Sigmoid colon (tissue), 7 donors: ENCODE measurements around the gene ZNF681. TPM values are rescaled to one million over a fixed set of nuclear protein-coding genes. Genes with fewer than 3 reads are reported as not detected.
"Not testable (repeated sequence)": the region's sequence is repeated elsewhere in the genome, so short reads cannot be mapped to it uniquely, and the experiment has no call there.

ENCODE experiments used
- DNase-seq: peaks from one replicate; pipeline ENCODE4 v3.0.0-alpha.2; 2019
- H3K27ac ChIP-seq, 4 donors: fragments of 200-600 bp; sonication (generic); one replicate each; pipeline ENCODE4 v1.5.1; 2016 to 2019; ENCODE audit warnings: mild to moderate bottlenecking in 1 of 4
- H3K27me3 ChIP-seq, 3 donors: fragments of 200-600 bp; sonication (generic); one replicate each; pipeline ENCODE4 v1.5.1; 2019; ENCODE audit warnings: mild to moderate bottlenecking in 1 of 3
- H3K36me3 ChIP-seq, 4 donors: fragments of 200-600 bp; sonication (generic); one replicate each; pipeline ENCODE4 v1.5.1; 2016 to 2019
- H3K4me1 ChIP-seq, 4 donors: fragments of 200-600 bp; sonication (generic); one replicate each; pipeline ENCODE4 v1.5.1; 2017 to 2019
- H3K4me3 ChIP-seq, 4 donors: fragments of 200-600 bp; sonication (generic); one replicate each; pipeline ENCODE4 v1.5.1; 2017 to 2019; ENCODE audit warnings: mild to moderate bottlenecking in 2 of 4, moderate library complexity in 1 of 4
- H3K9me3 ChIP-seq, 4 donors: fragments of 200-600 bp in 3 of 4; sonication (generic) in 3 of 4; one replicate each; pipeline versions ENCODE4 v1.5.1 to v1.6.1; 2013 to 2019
- CTCF ChIP-seq, 4 experiments: fragments of 450-650 bp in 3 of 4; fragments of 200-600 bp in 1 of 4; IDR thresholded peaks; one replicate each; pipeline ENCODE4 v1.5.1; 2016 to 2019; ENCODE audit warnings: antibody characterized with exemption in 4 of 4, mild to moderate bottlenecking in 3 of 4, moderate library complexity in 2 of 4
- EP300 ChIP-seq, 4 donors: sonication (generic); formaldehyde crosslinking; IDR thresholded peaks; one replicate each; pipeline ENCODE4 v1.6.1; 2017; ENCODE audit warnings: antibody characterized with exemption in 4 of 4
- POLR2A ChIP-seq, 2 donors: fragments of 450-650 bp; IDR thresholded peaks; one replicate each; pipeline ENCODE4 v1.6.1; 2016; ENCODE audit warnings: antibody characterized with exemption in 2 of 2, mild to moderate bottlenecking in 2 of 2, moderate library complexity in 2 of 2
- POLR2AphosphoS5 ChIP-seq, 4 donors: sonication (generic); formaldehyde crosslinking; IDR thresholded peaks; one replicate each; pipeline ENCODE4 v1.6.1; 2017; ENCODE audit warnings: antibody characterized with exemption in 4 of 4
- WGBS, 2 donors: extraction: QIAGEN DNeasy Blood & Tissue Kit; methylation state at CpG; one replicate each; pipeline ENCODE4 v1.1.7; 2013; 5-methylcytosine and 5-hydroxymethylcytosine counted together
- intact Hi-C: fragments of 100-400 bp; cut with DNase I; formaldehyde crosslinking; loops from one replicate; pipeline ENCODE4 v1.15.1; 2023
- polyA plus RNA-seq, 3 donors: library from polyadenylated mRNA; stranded (reverse); fragments of 200-250 nt; gene quantifications; one replicate each; pipeline ENCODE4 v1.2.3, GENCODE V29; 2013
- total RNA-seq, 4 donors: library from RNA; depleted of rRNA; stranded (reverse); fragments of >200 nt; gene quantifications; one replicate each; pipeline ENCODE4 v1.1.0, GENCODE V29; 2016
- donor health status: healthy with polysubstance abuse.
- donor health status: Bipolar disorder and iron deficiency.
- donor health status: healthy.

ZNF681 gene
- total and polyA plus RNA-seq, 7 donors, result 0.55 to 1.4 (median 1.2) TPM

GRCh38 chr19:23784274-23784673 is 25.6 kb upstream of the ZNF681 start:
- 35 to 47% methylated on average over 2 of the region's 2 CpGs for WGBS, 2 donors
- H3K4me1 ChIP-seq, result no peaks in the 10 kb centered on the region
- no peak for TF ChIP-seq POLR2A (IDR thresholded peaks at IDR 0.05)
- no peak for TF ChIP-seq CTCF (IDR thresholded peaks at IDR 0.05)
- no peak for TF ChIP-seq POLR2AphosphoS5 (IDR thresholded peaks at IDR 0.05)
- TF ChIP-seq EP300 (IDR thresholded peaks at IDR 0.05), result no peak
- H3K36me3 ChIP-seq, result no peaks in the 10 kb centered on the region
- intact Hi-C loops, result no loop called here
- no peaks in the 10 kb centered on the region for H3K9me3 ChIP-seq
- no peak overlapping the region for H3K4me3 ChIP-seq
- DNase-seq, result no peak
- H3K27me3 ChIP-seq, result no peaks in the 10 kb centered on the region
- no peak overlapping the region for H3K27ac ChIP-seq

- Histone ChIP-seq H3K4me3 (no peak overlapping the region), H3K27ac (no peak overlapping the region), H3K9me3 (no peaks in the 10 kb centered on the region), H3K36me3 (no peaks in the 10 kb centered on the region), H3K4me1 (no peaks in the 10 kb centered on the region), H3K27me3 (no peaks in the 10 kb centered on the region)
- no peak for TF ChIP-seq EP300 (IDR thresholded peaks at IDR 0.05)
- TF ChIP-seq POLR2AphosphoS5 (IDR thresholded peaks at IDR 0.05), result no peak
- TF ChIP-seq CTCF (IDR thresholded peaks at IDR 0.05), result no peak
- no peak for TF ChIP-seq POLR2A (IDR thresholded peaks at IDR 0.05)
- intact Hi-C loops, result no loop called here
- 0% methylated on average over 1 of the region's 1 CpG for WGBS, 2 donors
- DNase-seq, result no peak
These were observed 24.9 kb upstream of the ZNF681 start for GRCh38 chr19:23783636-23784035.

GRCh38 chr19:23779645-23780044 is 21.0 kb upstream of the ZNF681 start:
- intact Hi-C loops, result no loop called here
- Histone ChIP-seq H3K4me3 (no peak overlapping the region), H3K27me3 (no peaks in the 10 kb centered on the region), H3K9me3 (no peaks in the 10 kb centered on the region), H3K4me1 (no peaks in the 10 kb centered on the region), H3K36me3 (no peaks in the 10 kb centered on the region), H3K27ac (no peak overlapping the region)
- no peak for TF ChIP-seq POLR2A (IDR thresholded peaks at IDR 0.05)
- no peak for TF ChIP-seq POLR2AphosphoS5 (IDR thresholded peaks at IDR 0.05)
- TF ChIP-seq CTCF (IDR thresholded peaks at IDR 0.05), result no peak
- TF ChIP-seq EP300 (IDR thresholded peaks at IDR 0.05), result no peak
- DNase-seq, result no peak
- 95 to 96% methylated on average over 7 of the region's 7 CpGs for WGBS, 2 donors

GRCh38 chr19:23778566-23778965 is 19.9 kb upstream of the ZNF681 start:
- TF ChIP-seq POLR2AphosphoS5 (IDR thresholded peaks at IDR 0.05), result no peak
- TF ChIP-seq POLR2A (IDR thresholded peaks at IDR 0.05), result no peak
- no peak for TF ChIP-seq EP300 (IDR thresholded peaks at IDR 0.05)
- no peak for DNase-seq
- no peaks in the 10 kb centered on the region for H3K4me1 ChIP-seq
- no peaks in the 10 kb centered on the region for H3K36me3 ChIP-seq
- H3K9me3 ChIP-seq, result no peaks in the 10 kb centered on the region
- H3K27ac ChIP-seq, result no peak overlapping the region
- H3K4me3 ChIP-seq, result no peak overlapping the region
- intact Hi-C loops, result no loop called here
- H3K27me3 ChIP-seq, result no peaks in the 10 kb centered on the region
- 97% methylated on average over 5 of the region's 5 CpGs for WGBS, 2 donors

- H3K27ac ChIP-seq, DNase-seq, intact Hi-C loops, H3K36me3 ChIP-seq, H3K4me3 ChIP-seq, H3K27me3 ChIP-seq, H3K9me3 ChIP-seq, H3K4me1 ChIP-seq: not testable (repeated sequence)
- 89 to 99% methylated on average over 6 of the region's 6 CpGs for WGBS, 2 donors
These were observed 19.3 kb upstream of the ZNF681 start for GRCh38 chr19:23778036-23778435.

GRCh38 chr19:23777216-23777615 is 18.5 kb upstream of the ZNF681 start:
- no peak overlapping the region for H3K27ac ChIP-seq
- TF ChIP-seq EP300 (IDR thresholded peaks at IDR 0.05) (no peak), POLR2AphosphoS5 (IDR thresholded peaks at IDR 0.05) (no peak), CTCF (IDR thresholded peaks at IDR 0.05) (no peak), POLR2A (IDR thresholded peaks at IDR 0.05) (no peak)
- H3K36me3 ChIP-seq, result no peaks in the 10 kb centered on the region
- intact Hi-C loops, result no loop called here
- no peaks in the 10 kb centered on the region for H3K9me3 ChIP-seq
- H3K4me1 ChIP-seq, result no peaks in the 10 kb centered on the region
- no peaks in the 10 kb centered on the region for H3K27me3 ChIP-seq
- H3K4me3 ChIP-seq, result no peak overlapping the region
- no peak for DNase-seq
- WGBS, 2 donors, result 61 to 64% methylated on average over 3 of the region's 3 CpGs
